Neural cell (in vitro differentiated cells): ENCODE results near the gene RAB40A.

ENCODE experiments used
- CTCF ChIP-seq: fragments of 450-650 bp; IDR thresholded peaks from 2 replicates; pipeline ENCODE4 v1.5.1; 2014; ENCODE audit warnings: antibody characterized with exemption, mild to moderate bottlenecking, moderate library complexity; ENCODE audit not compliant: poor library complexity, severe bottlenecking
- EP300 ChIP-seq: fragments of 450-650 bp; conservative IDR thresholded peaks from 2 replicates; pipeline ENCODE4 v1.6.1; 2014; ENCODE audit warnings: antibody characterized with exemption, mild to moderate bottlenecking, moderate library complexity; ENCODE audit not compliant: poor library complexity, severe bottlenecking
- EZH2 ChIP-seq: fragments of 200-600, 300-800 bp; shearing (Covaris generic), sonication (generic); IDR thresholded peaks from 2 replicates; pipeline ENCODE4 v1.6.1; 2014; ENCODE audit warnings: antibody characterized with exemption, low read length, borderline replicate concordance, mild to moderate bottlenecking; ENCODE audit not compliant: insufficient read depth, poor library complexity, severe bottlenecking
- REST ChIP-seq: IDR thresholded peaks from 2 replicates; pipeline ENCODE4 v1.6.1; 2012; ENCODE audit warnings: borderline replicate concordance

DNA sequence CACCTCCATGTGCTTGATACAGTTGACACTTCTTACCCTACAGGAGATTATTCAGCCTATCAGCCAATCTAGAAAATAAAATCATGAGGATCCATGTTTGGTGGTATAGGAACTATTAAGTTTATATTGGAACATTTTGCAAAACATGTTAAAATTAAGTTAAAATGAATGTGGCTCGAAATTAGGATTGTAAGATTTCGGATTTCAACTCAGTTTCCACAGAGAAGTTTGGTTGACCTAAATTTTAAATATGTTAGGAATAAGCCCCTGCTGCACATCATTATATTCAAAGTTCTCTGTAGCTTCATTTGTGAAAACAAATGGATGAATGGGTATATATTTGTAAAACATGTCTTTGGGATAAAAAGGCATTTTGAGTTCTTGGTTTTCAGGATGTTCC is at the start of gene RAB40A:
- TF ChIP-seq EZH2: no peak
- TF ChIP-seq CTCF: no peak
- TF ChIP-seq EP300: no peak
- TF ChIP-seq REST: no peak
